GM23338 (cell line): Measurements from ENCODE around the gene RPP38.

Experiments used
- EZH2phosphoT487 ChIP-seq: fragments of 200-600 bp; sonication (generic); IDR thresholded peaks from one replicate; pipeline ENCODE4 v1.8.1; 2018; ENCODE audit warnings: antibody characterized with exemption; ENCODE audit not compliant: unreplicated experiment
- POLR2AphosphoS5 ChIP-seq: IDR thresholded peaks from 2 replicates; pipeline ENCODE4 v1.6.1; 2016; ENCODE audit warnings: antibody characterized with exemption, low read depth
- ZNF114 ChIP-seq: fragments of 250-450 bp; sonication (Bioruptor Pico); IDR thresholded peaks from 2 replicates; pipeline ENCODE4 v1.5.0; 2020; ENCODE audit warnings: mild to moderate bottlenecking, moderate library complexity
- TF ChIP-seq, protein P1 (sequence below), 2 experiments: fragments of 200-600 bp in 1 of 2; sonication (generic) in 1 of 2; conservative IDR thresholded peaks; 2 replicates each; pipeline versions ENCODE4 v1.5.1 to v1.6.1; 2016 to 2017; ENCODE audit warnings: antibody characterized with exemption in 2 of 2, low read depth in 2 of 2, mild to moderate bottlenecking in 2 of 2, moderate library complexity in 1 of 2

DNA sequence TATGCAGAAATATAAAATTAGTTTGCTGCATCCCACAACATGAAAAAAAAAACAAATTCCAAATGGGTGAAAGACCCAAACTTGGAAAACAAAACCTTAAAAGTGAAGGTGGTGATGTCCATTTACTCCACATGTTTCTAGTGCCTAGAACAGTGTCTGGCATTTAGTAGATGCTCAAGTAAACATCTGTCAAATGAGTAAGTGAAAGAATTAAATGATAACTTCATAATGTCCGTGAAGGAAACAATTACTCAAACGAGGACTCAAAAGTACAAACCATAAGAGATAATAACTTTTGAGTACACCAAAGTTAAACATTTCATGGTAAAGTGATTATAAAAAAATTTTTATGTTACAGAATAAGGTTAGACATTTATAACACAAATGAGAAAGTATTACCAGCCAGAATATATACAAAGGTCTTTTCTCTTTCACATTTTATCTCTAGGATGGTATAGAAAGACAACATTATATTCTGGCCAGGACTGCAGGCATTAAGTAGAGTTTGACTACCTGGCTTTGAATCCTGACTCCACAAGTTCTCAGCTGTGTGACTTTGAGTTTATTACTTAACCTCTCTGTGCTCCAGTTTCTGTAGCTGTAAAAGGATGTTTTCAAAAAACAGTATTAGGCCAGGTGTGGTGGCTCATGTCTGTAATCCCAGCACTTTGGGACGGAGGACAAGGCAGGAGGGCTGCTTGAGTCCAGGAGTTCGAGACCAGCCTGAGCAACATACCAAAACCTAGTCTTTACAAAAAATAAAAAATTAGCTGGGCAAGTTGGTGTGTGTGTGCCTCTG, 50.6 kb downstream of the RPP38 start:
- TF ChIP-seq EZH2phosphoT487 (no peak), POLR2AphosphoS5 (no peak), ZNF114 (CRISPR knock-in tag) (no peak)
- TF ChIP-seq, protein P1, sequence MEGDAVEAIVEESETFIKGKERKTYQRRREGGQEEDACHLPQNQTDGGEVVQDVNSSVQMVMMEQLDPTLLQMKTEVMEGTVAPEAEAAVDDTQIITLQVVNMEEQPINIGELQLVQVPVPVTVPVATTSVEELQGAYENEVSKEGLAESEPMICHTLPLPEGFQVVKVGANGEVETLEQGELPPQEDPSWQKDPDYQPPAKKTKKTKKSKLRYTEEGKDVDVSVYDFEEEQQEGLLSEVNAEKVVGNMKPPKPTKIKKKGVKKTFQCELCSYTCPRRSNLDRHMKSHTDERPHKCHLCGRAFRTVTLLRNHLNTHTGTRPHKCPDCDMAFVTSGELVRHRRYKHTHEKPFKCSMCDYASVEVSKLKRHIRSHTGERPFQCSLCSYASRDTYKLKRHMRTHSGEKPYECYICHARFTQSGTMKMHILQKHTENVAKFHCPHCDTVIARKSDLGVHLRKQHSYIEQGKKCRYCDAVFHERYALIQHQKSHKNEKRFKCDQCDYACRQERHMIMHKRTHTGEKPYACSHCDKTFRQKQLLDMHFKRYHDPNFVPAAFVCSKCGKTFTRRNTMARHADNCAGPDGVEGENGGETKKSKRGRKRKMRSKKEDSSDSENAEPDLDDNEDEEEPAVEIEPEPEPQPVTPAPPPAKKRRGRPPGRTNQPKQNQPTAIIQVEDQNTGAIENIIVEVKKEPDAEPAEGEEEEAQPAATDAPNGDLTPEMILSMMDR (conservative IDR thresholded peaks at IDR 0.05; ENCODE audit: low read depth in 2 of 2) = no peak
